ENCODE results near the gene AK9. TPM values are rescaled to one million over a fixed set of nuclear protein-coding genes. Genes with fewer than 3 reads are reported as not detected.

Gene AK9
- total RNA-seq, 4 donors from 2014 or later: 8.4 to 15.0 (median 10.6) TPM

- intact Hi-C loops (cut with DNase I): no loop called here
- 91% methylated on average over 10 of the region's 16 CpGs for WGBS
These were observed 241.0 kb downstream of the AK9 start for GRCh38 chr6:109449795-109450673.

GRCh38 chr6:109449064-109449794 lies 241.8 kb downstream of the AK9 start:
- Histone ChIP-seq H3K27ac (replicated peaks in 1 of 4) (no peak overlapping the region), H3K4me1 (peaks cover 2 to 9% (median 8%) of the 10 kb centered on the region in 4 donors), H3K36me3 (peaks cover 3 to 47% (median 38%) of the 10 kb centered on the region in 4 donors), H3K9me3 (no peaks in the 10 kb centered on the region), H3K27me3 (no peaks in the 10 kb centered on the region), H3K4me3 (no peak overlapping the region)
- intact Hi-C loops (cut with DNase I): no loop called here
- 84% methylated on average over 18 of the region's 19 CpGs for WGBS
- DNase-seq (ENCODE audit: extremely low spot score): no peak
- TF ChIP-seq EP300 (IDR thresholded peaks at IDR 0.05) (no peak), POLR2A (IDR thresholded peaks at IDR 0.05; ENCODE audit: low read depth) (no peak), POLR2AphosphoS5 (IDR thresholded peaks at IDR 0.05) (no peak), CTCF (IDR thresholded peaks at IDR 0.05) (no peak)

More at GRCh38 chr6:109449795-109450673, 241.0 kb downstream of the AK9 start:
- Histone ChIP-seq H3K9me3 (no peaks in the 10 kb centered on the region), H3K36me3 (peaks cover 3 to 39% (median 31%) of the 10 kb centered on the region in 4 donors), H3K27ac (replicated peaks in 1 of 4) (no peak overlapping the region), H3K27me3 (no peaks in the 10 kb centered on the region), H3K4me1 (peaks cover 10 to 17% (median 16%) of the 10 kb centered on the region in 4 donors), H3K4me3 (no peak overlapping the region)
- TF ChIP-seq EP300 (IDR thresholded peaks at IDR 0.05) (no peak), CTCF (IDR thresholded peaks at IDR 0.05) (no peak), POLR2AphosphoS5 (IDR thresholded peaks at IDR 0.05) (no peak), POLR2A (IDR thresholded peaks at IDR 0.05; ENCODE audit: low read depth) (no peak)
- no peak for DNase-seq (ENCODE audit: extremely low spot score)

- Histone ChIP-seq H3K27ac (replicated peaks in 1 of 4) (no peak overlapping the region), H3K36me3 (peaks cover 3 to 53% (median 44%) of the 10 kb centered on the region in 4 donors), H3K4me3 (no peak overlapping the region), H3K27me3 (no peaks in the 10 kb centered on the region), H3K4me1 (peaks cover 0 to 3% (median 2%) of the 10 kb centered on the region in 4 donors), H3K9me3 (no peaks in the 10 kb centered on the region)
- TF ChIP-seq CTCF (IDR thresholded peaks at IDR 0.05) (no peak), POLR2AphosphoS5 (IDR thresholded peaks at IDR 0.05) (no peak), EP300 (IDR thresholded peaks at IDR 0.05) (no peak), POLR2A (IDR thresholded peaks at IDR 0.05; ENCODE audit: low read depth) (no peak)
- intact Hi-C loops (cut with DNase I): no loop called here
- no peak for DNase-seq (ENCODE audit: extremely low spot score)
- WGBS: 78% methylated on average over 1 of the region's 7 CpGs
These were observed 242.4 kb downstream of the AK9 start for GRCh38 chr6:109448615-109449014.

- WGBS: 81% methylated on average over 6 of the region's 8 CpGs
- peaks cover 0 to under 1% (median 0%) of the 10 kb centered on the region in 4 donors for H3K4me1 ChIP-seq
- no peak overlapping the region for H3K27ac ChIP-seq (replicated peaks in 1 of 4)
- intact Hi-C loops (cut with DNase I): no loop called here
- no peak for DNase-seq (ENCODE audit: extremely low spot score)
- no peaks in the 10 kb centered on the region for H3K9me3 ChIP-seq
- H3K27me3 ChIP-seq: no peaks in the 10 kb centered on the region
- TF ChIP-seq EP300 (IDR thresholded peaks at IDR 0.05): no peak
- H3K4me3 ChIP-seq: no peak overlapping the region
- peaks cover 3 to 59% (median 48%) of the 10 kb centered on the region in 4 donors for H3K36me3 ChIP-seq
These were observed 243.0 kb downstream of the AK9 start for GRCh38 chr6:109447878-109448555.
